GM12801 (cell line): ENCODE data around the gene SEMA4C.

ENCODE experiments used
- TF ChIP-seq, protein P1 (sequence below): IDR thresholded peaks from one replicate; pipeline ENCODE4 v1.5.1; 2011; ENCODE audit warnings: control low read depth; ENCODE audit not compliant: insufficient read length; ENCODE audit errors: extremely low read depth

The SEMA4C gene

GRCh38 chr2:96903318-96903717 is 33.4 kb upstream of the SEMA4C start:
- TF ChIP-seq, protein P1, sequence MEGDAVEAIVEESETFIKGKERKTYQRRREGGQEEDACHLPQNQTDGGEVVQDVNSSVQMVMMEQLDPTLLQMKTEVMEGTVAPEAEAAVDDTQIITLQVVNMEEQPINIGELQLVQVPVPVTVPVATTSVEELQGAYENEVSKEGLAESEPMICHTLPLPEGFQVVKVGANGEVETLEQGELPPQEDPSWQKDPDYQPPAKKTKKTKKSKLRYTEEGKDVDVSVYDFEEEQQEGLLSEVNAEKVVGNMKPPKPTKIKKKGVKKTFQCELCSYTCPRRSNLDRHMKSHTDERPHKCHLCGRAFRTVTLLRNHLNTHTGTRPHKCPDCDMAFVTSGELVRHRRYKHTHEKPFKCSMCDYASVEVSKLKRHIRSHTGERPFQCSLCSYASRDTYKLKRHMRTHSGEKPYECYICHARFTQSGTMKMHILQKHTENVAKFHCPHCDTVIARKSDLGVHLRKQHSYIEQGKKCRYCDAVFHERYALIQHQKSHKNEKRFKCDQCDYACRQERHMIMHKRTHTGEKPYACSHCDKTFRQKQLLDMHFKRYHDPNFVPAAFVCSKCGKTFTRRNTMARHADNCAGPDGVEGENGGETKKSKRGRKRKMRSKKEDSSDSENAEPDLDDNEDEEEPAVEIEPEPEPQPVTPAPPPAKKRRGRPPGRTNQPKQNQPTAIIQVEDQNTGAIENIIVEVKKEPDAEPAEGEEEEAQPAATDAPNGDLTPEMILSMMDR, result no peak

- TF ChIP-seq, protein P1, result no peak
Observed at GRCh38 chr2:96900237-96900636, 30.4 kb upstream of the SEMA4C start.

- TF ChIP-seq, protein P1, result no peak
Observed at GRCh38 chr2:96899413-96899741, 29.5 kb upstream of the SEMA4C start.

GRCh38 chr2:96898641-96899412 is 28.9 kb upstream of the SEMA4C start:
- TF ChIP-seq, protein P1, result no peak

DNA sequence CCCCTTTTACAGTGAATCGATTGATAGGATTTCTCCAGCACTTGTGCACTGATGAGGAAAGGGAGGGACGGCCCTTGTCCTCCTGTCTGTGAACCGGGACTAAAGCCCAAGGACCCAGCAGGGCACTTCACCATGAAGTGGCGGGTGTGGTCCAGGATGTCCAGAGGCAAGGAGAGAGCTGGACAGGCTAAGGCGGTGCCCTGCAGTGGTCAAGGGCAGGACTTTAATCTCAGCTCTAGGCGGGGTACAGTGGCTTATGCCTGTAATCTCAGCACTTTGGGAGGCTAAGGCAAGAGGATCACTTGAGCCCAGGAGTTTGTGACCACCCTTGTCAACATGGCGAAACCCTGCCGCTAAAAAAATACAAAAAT is 28.2 kb upstream of the SEMA4C start:
- TF ChIP-seq, protein P1, result no peak

GRCh38 chr2:96897491-96898134 is 27.7 kb upstream of the SEMA4C start:
- TF ChIP-seq, protein P1, result no peak

DNA sequence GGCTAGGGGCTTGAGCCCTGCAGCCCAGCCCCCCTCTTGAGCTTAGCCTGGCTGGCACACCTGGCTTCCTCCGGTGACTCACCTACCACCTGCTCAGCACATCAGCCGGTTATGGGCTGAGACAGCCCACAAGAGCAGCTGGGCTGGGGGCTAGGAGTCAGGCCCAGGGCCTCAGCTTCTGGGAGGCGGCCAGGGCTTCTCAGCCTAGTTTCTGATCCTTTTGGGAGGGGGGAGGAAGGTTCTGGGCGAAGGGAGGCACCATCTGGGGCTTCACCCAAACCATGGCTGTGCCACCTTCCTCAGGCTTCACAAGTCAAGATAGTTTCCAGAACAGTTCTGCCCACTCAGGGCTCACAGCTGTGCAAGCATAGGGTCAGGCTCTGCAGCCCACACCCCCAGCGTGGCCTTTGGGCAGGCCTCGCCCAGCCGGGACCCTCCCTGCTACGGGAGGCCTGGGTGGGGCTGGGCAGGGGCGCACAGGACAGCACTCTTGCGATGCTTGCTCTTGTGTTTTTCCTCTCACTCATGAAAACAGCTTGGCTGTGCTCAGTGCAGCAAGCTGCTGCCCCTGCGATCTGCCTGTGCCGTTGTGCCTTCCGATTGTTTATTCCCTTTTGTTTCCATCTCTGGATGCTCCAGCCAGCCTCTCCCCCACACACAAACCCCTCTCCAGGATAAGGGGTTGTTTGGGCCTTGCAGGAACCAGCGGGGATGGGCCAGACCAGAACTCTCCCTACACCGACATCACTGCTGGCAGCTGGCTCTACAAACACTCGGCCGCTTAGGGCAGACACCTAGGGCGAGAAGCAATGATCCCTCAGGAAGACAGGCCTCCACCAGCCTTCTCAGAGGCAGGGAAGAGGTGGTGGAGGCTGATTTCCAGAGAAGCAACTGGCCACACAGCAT is 26.1 kb upstream of the SEMA4C start:
- TF ChIP-seq, protein P1, result no peak
